Measurements from ENCODE around the gene GAPDH. TPM values are rescaled to one million over a fixed set of nuclear protein-coding genes. Genes with fewer than 3 reads are reported as not detected.

The GAPDH gene
- polyA plus RNA-seq, 1 donor (not counting 4 experiments of a cell fraction or from before 2014, with no cell fraction given): 8,390 TPM

DNA sequence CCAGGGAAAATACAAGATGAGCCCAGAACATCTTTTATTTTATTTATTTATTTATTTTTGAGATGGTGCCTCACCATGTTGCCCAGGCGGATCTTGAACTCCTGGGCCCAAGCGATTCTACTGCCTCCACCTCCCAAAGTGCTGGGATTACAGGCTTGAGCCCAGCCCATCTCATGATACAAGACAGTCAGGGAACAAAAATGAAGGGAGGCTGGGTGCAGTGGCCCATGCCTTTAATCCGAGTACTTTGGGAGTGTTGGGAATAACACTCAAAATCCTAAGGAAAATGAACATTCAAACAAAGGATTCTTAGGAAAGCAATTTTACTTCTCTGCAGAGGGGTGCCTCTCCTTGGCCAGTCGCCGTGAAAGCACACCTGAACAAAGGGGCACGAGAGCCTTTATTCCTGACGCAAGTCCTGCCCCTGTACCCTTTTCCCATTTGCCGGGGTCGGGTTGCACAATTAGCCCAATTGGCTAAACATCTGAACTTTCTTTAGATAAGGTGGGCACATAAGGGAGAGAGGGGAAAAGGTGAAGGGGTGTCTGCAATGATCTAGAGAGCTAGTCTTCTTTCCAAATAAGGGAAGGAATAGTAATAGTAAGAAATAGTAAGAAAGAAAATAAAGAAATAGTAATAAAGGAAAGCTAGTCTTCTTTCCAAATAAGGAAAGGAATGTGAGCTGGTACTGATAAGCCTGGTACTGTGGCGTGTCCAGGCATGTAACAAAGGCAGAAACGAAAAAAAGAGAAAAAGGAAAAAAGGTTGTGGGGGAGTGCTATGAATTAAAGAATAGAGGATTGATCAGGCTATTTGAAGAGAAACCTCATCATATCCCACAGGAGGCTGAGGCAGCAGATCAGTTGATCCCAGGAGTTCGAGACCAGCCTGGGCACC is 27.0 kb upstream of the GAPDH start:
- DNase-seq (ENCODE audit: low read depth, low spot score): no peak
- Histone ChIP-seq H3K4me2 (ENCODE audit: control insufficient read depth, extremely low read depth, insufficient read depth, low read depth, low read length) (peak overlapping the region; percentile 71), H3K79me2 (ENCODE audit: control insufficient read depth, insufficient read depth, low read length) (peaks cover 28% of the 10 kb centered on the region), H3K9ac (ENCODE audit: control insufficient read depth, extremely low read depth, insufficient read depth, low read length) (peak overlapping the region; percentile 47), H3K4me3 (ENCODE audit: control insufficient read depth in 2 of 3, extremely low read depth in 1 of 3, insufficient read depth in 2 of 3, low read depth in 1 of 3, low read length in 3 of 3) (peak overlapping the region in 2 of 3 experiments; percentile 27 to 35), H3K27me3 (ENCODE audit: control insufficient read depth, extremely low read depth, insufficient read depth, low read length) (no peaks in the 10 kb centered on the region), H3K27ac (ENCODE audit: control insufficient read depth, insufficient read depth, low read length) (peak overlapping the region; percentile 39), H3K9me1 (ENCODE audit: control insufficient read depth, extremely low read depth, insufficient read depth, low read length) (no peaks in the 10 kb centered on the region), H2AFZ (ENCODE audit: control insufficient read depth, low read length) (peak overlapping the region; percentile 57), H3K9me3 (ENCODE audit: control insufficient read depth, low read depth, low read length) (no peaks in the 10 kb centered on the region), H3K36me3 (ENCODE audit: control insufficient read depth in 2 of 2, extremely low read depth in 1 of 2, insufficient read depth in 2 of 2, low read length in 2 of 2) (peaks cover 7 to 19% of the 10 kb centered on the region in 2 experiments), H3K4me1 (ENCODE audit: control insufficient read depth, extremely low read depth, insufficient read depth, low read length) (peaks cover 10% of the 10 kb centered on the region), H4K20me1 (ENCODE audit: control insufficient read depth, extremely low read depth, insufficient read depth, low read length) (no peaks in the 10 kb centered on the region)
- dilution Hi-C loops (cut with MboI; ENCODE audit: extremely low pct_ligation_motif_present, low sequenced_read_pairs): no loop called here
- no peak for FAIRE-seq
- TF ChIP-seq EZH2 (IDR thresholded peaks at IDR 0.05; ENCODE audit: low read length): no peak
- TF ChIP-seq, protein P1, sequence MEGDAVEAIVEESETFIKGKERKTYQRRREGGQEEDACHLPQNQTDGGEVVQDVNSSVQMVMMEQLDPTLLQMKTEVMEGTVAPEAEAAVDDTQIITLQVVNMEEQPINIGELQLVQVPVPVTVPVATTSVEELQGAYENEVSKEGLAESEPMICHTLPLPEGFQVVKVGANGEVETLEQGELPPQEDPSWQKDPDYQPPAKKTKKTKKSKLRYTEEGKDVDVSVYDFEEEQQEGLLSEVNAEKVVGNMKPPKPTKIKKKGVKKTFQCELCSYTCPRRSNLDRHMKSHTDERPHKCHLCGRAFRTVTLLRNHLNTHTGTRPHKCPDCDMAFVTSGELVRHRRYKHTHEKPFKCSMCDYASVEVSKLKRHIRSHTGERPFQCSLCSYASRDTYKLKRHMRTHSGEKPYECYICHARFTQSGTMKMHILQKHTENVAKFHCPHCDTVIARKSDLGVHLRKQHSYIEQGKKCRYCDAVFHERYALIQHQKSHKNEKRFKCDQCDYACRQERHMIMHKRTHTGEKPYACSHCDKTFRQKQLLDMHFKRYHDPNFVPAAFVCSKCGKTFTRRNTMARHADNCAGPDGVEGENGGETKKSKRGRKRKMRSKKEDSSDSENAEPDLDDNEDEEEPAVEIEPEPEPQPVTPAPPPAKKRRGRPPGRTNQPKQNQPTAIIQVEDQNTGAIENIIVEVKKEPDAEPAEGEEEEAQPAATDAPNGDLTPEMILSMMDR (optimal IDR thresholded peaks at IDR 0.05 in 1 of 3, IDR thresholded peaks at IDR 0.05 in 1 of 3, conservative IDR thresholded peaks at IDR 0.05 in 1 of 3; ENCODE audit: extremely low read depth in 1 of 3, insufficient read depth in 2 of 3, low read length in 3 of 3): no peak

DNA sequence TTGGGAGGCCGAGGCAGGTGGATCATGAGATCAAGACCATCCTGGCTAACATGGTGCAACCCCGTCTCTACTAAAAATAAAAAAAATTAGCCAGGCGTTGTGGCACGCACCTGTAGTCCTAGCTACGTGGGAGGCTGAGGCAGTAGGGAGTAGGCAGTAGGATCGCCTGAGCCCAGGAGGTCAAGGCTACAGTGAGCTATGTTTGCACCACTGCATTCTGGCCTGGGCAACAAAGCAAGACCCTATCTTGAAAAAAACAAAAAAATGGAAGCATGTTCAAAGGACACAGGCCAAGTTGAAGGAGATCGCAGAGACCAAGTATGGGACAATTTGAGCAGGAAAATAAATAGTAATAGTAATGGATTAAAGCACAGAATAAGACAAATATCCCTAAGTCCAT is 26.2 kb upstream of the GAPDH start:
- Histone ChIP-seq H3K9me3 (ENCODE audit: control insufficient read depth, low read depth, low read length) (no peaks in the 10 kb centered on the region), H3K4me1 (ENCODE audit: control insufficient read depth, extremely low read depth, insufficient read depth, low read length) (peaks cover 10% of the 10 kb centered on the region), H3K36me3 (ENCODE audit: control insufficient read depth in 2 of 2, extremely low read depth in 1 of 2, insufficient read depth in 2 of 2, low read length in 2 of 2) (peaks cover 9 to 24% of the 10 kb centered on the region in 2 experiments), H3K27me3 (ENCODE audit: control insufficient read depth, extremely low read depth, insufficient read depth, low read length) (no peaks in the 10 kb centered on the region), H3K27ac (ENCODE audit: control insufficient read depth, insufficient read depth, low read length) (peak overlapping the region; percentile 30), H3K4me2 (ENCODE audit: control insufficient read depth, extremely low read depth, insufficient read depth, low read depth, low read length) (peak overlapping the region; percentile 71), H3K4me3 (ENCODE audit: control insufficient read depth in 2 of 3, extremely low read depth in 1 of 3, insufficient read depth in 2 of 3, low read depth in 1 of 3, low read length in 3 of 3) (no peak overlapping the region), H3K9ac (ENCODE audit: control insufficient read depth, extremely low read depth, insufficient read depth, low read length) (no peak overlapping the region), H2AFZ (ENCODE audit: control insufficient read depth, low read length) (no peak overlapping the region), H3K9me1 (ENCODE audit: control insufficient read depth, extremely low read depth, insufficient read depth, low read length) (no peaks in the 10 kb centered on the region), H3K79me2 (ENCODE audit: control insufficient read depth, insufficient read depth, low read length) (peaks cover 24% of the 10 kb centered on the region), H4K20me1 (ENCODE audit: control insufficient read depth, extremely low read depth, insufficient read depth, low read length) (no peaks in the 10 kb centered on the region)
- TF ChIP-seq, protein P1 (optimal IDR thresholded peaks at IDR 0.05 in 1 of 3, IDR thresholded peaks at IDR 0.05 in 1 of 3, conservative IDR thresholded peaks at IDR 0.05 in 1 of 3; ENCODE audit: extremely low read depth in 1 of 3, insufficient read depth in 2 of 3, low read length in 3 of 3): no peak
- TF ChIP-seq EZH2 (IDR thresholded peaks at IDR 0.05; ENCODE audit: low read length): no peak
- no peak for FAIRE-seq
- dilution Hi-C loops (cut with MboI; ENCODE audit: extremely low pct_ligation_motif_present, low sequenced_read_pairs): no loop called here
- no peak for DNase-seq (ENCODE audit: low read depth, low spot score)

Data from keratinocyte (primary cell).